Stimulated activated CD4-positive, alpha-beta T cell treated with anti-CD3 and anti-CD28 coated beads, Interleukin-2, amount 100 ng/mL, for 24 hours (primary cell): ENCODE data around the gene NPPA.

ENCODE experiments used
- DNase-seq, 2 donors: peaks; one replicate each; pipeline ENCODE4 v3.0.0-alpha.2; 2020

Gene NPPA

GRCh38 chr1:11841245-11842153 lies 6.1 kb downstream of the NPPA start:
- no peak for DNase-seq

GRCh38 chr1:11839727-11840705 lies 7.6 kb downstream of the NPPA start:
- no peak for DNase-seq

- peak; percentile 76 to 78 for DNase-seq
Observed at GRCh38 chr1:11838349-11839272, 9.0 kb downstream of the NPPA start.

GRCh38 chr1:11837767-11838348 lies 9.7 kb downstream of the NPPA start:
- no peak for DNase-seq

- no peak for DNase-seq
Observed at GRCh38 chr1:11836955-11837766, 10.4 kb downstream of the NPPA start.

- no peak for DNase-seq
Observed at GRCh38 chr1:11835441-11836225, 11.9 kb downstream of the NPPA start.

- no peak for DNase-seq
Observed at GRCh38 chr1:11833900-11834299, 13.7 kb downstream of the NPPA start.

GRCh38 chr1:11833497-11833896 lies 14.1 kb downstream of the NPPA start:
- DNase-seq, result no peak

GRCh38 chr1:11831945-11832725 lies 15.4 kb downstream of the NPPA start:
- no peak for DNase-seq

GRCh38 chr1:11828511-11828910 lies 19.1 kb downstream of the NPPA start:
- DNase-seq, result no peak

GRCh38 chr1:11826946-11827345 lies 20.6 kb downstream of the NPPA start:
- no peak for DNase-seq

GRCh38 chr1:11825131-11825530 lies 22.5 kb downstream of the NPPA start:
- no peak for DNase-seq

- no peak for DNase-seq
Observed at GRCh38 chr1:11823366-11824137, 24.0 kb downstream of the NPPA start.

GRCh38 chr1:11822091-11822490 lies 25.5 kb downstream of the NPPA start:
- DNase-seq, result no peak

GRCh38 chr1:11817192-11817591 lies 30.4 kb downstream of the NPPA start:
- DNase-seq, result no peak

GRCh38 chr1:11813021-11813420 lies 34.6 kb downstream of the NPPA start:
- DNase-seq, result no peak

GRCh38 chr1:11807133-11807532 lies 40.5 kb downstream of the NPPA start:
- no peak for DNase-seq

GRCh38 chr1:11806307-11806936 lies 41.2 kb downstream of the NPPA start:
- DNase-seq, result no peak
